Choroid plexus epithelial cell (primary cell): Measurements from ENCODE around the gene KHDC3L.

ENCODE experiments used
- DNase-seq: peaks from one replicate; pipeline ENCODE4 v3.0.0-alpha.2; 2010; ENCODE audit warnings: low read depth
- H3K4me3 ChIP-seq: 2 replicates; pipeline ENCODE4 v1.5.1; 2011; ENCODE audit warnings: low read depth, mild to moderate bottlenecking, control low read depth, low read length, moderate library complexity
- TF ChIP-seq, protein P1 (sequence below): conservative IDR thresholded peaks from 2 replicates; pipeline ENCODE4 v1.5.1; 2011; ENCODE audit warnings: low read depth, mild to moderate bottlenecking, control low read depth, inconsistent platforms, low read length, moderate library complexity

The KHDC3L gene

DNA sequence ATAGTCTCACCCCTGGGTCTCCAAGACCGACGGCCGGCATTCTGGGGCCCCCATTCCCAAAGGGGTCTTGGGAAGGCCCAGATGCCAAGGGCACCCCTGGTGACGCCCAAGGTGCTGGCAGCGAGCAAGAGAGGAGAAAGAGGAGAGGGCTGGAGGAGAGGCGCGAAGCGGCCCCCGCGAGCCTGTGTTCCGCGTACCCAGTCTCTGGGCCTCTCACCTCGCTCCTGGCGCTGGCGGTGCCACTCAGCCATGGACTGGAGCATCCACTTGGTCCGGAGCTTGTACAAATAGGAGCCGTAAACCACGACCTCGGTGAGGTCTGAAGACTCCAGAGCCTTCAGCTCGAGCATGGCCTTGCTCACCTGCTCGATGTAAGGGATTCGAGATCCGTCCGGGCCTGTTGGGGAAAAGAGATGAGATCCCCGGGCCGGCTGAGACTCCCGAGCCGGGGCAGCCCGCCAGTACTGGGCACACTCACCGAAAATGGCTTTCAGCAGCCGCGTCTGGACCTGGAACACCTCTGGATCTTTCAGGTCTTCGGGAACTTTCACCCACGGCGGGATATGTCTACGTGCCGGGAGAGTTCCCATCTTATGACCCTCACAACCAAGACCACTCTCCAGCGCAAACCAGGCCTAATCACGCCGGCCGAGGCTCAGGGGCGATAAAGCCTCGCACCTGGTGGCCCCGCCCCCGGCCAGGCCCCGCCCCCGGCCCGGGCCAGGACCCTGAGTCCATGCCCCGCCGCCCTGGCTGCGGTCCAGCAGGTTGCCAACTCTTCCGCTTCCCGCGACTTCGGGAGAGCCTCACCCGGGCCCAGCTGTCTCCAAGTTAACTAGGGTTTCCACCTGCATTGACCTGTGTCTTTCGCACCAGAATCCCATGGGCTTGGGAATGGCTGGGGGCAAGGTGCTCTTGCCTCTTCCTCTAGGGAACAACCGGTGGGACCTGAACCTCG is 8.5 kb upstream of the KHDC3L start, which contains the start of gene DPPA5:
Gene DPPA5 (minus strand): TSS at position 641 of the 958 bp plus-strand sequence. CDS start 51 bp downstream, at position 590.
- DNase-seq = no peak
- TF ChIP-seq, protein P1, sequence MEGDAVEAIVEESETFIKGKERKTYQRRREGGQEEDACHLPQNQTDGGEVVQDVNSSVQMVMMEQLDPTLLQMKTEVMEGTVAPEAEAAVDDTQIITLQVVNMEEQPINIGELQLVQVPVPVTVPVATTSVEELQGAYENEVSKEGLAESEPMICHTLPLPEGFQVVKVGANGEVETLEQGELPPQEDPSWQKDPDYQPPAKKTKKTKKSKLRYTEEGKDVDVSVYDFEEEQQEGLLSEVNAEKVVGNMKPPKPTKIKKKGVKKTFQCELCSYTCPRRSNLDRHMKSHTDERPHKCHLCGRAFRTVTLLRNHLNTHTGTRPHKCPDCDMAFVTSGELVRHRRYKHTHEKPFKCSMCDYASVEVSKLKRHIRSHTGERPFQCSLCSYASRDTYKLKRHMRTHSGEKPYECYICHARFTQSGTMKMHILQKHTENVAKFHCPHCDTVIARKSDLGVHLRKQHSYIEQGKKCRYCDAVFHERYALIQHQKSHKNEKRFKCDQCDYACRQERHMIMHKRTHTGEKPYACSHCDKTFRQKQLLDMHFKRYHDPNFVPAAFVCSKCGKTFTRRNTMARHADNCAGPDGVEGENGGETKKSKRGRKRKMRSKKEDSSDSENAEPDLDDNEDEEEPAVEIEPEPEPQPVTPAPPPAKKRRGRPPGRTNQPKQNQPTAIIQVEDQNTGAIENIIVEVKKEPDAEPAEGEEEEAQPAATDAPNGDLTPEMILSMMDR = no peak
- H3K4me3 ChIP-seq = no peak within 1 kb of the TSS

DNA sequence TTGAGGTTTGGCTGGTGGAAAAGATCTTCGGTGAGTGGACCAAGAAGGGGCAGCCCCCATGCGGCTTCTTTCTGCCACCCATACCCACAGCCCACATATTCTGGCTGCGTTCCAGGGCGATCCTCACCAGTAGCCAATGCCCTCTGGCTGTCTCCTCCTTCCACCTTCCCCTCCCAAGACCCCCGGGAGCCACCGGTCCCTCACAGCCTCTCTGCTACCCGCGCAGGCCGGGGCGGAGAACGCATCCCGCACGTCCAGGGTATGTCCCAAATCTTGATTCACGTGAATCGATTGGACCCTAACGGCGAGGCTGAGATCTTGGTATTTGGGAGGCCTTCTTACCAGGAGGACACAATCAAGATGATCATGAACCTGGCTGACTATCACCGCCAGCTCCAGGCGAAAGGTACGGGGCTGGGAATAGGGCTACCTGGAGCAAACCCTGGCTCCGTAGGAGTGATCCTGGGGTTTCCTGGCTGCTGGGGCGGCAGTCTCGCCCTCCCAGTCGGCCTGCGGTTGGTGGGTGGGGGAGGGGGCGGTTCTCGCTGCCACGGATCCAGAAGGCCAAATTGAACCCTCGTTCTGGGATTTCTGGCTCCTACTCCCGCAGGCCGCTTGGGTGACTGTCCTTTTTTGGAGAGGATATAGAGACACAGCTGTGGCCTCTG is 545 bp downstream of the KHDC3L start:
- no peak overlapping the region for H3K4me3 ChIP-seq
- DNase-seq = no peak
- TF ChIP-seq, protein P1 = no peak

DNA sequence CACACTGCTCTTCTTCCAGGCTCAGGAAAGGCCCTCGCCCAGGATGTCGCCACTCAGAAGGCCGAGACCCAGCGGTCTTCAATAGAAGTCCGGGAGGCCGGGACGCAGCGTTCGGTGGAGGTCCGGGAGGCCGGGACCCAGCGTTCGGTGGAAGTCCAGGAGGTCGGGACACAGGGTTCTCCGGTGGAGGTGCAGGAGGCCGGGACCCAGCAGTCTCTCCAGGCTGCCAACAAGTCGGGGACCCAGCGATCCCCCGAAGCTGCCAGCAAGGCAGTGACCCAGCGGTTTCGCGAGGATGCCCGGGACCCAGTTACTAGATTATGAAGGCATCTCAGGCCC is 1.0 kb downstream of the KHDC3L start:
- DNase-seq = no peak
- no peak overlapping the region for H3K4me3 ChIP-seq
- TF ChIP-seq, protein P1 = no peak

DNA sequence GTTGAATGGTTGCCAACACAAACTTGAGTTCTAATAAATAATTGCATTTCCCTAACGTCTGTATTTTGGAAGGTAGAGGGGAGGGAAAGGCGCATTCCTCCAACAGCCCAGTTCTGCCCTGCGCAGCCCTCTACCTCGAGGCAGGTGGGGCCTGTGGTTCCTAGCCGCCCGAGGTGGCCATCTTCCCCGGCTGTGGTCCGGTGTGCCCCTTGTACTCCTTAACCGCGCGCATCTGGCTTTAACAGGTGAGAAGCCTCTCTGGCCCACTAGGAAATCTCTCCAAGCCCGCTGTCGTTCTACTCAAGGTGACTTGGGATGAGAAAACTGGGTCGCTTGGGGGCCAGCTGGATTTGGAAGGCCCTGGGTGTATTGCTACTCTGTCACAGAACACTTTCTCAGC is 1.7 kb downstream of the KHDC3L start:
- H3K4me3 ChIP-seq = no peak overlapping the region
- TF ChIP-seq, protein P1 = no peak
- no peak for DNase-seq

DNA sequence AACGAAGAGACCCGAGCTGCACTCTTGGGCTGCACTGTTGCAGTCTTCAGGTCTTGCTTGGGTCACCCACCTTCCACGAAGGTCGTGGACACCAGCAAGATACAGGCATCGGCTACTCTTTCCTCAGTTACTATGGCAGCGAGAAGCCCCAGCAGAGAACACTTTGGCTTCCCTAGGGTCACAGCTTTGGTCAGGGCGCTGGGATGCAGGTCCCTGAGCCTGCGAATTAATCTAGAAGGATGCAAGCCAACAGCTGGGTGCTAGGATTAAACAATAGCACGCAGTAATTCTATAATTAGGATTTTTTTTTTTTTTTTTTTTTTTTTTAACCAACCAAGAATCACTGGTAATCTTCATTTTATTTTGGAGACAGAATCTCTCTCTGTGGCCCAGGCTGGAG is 2.1 kb downstream of the KHDC3L start:
- TF ChIP-seq, protein P1 = no peak
- no peak for DNase-seq

DNA sequence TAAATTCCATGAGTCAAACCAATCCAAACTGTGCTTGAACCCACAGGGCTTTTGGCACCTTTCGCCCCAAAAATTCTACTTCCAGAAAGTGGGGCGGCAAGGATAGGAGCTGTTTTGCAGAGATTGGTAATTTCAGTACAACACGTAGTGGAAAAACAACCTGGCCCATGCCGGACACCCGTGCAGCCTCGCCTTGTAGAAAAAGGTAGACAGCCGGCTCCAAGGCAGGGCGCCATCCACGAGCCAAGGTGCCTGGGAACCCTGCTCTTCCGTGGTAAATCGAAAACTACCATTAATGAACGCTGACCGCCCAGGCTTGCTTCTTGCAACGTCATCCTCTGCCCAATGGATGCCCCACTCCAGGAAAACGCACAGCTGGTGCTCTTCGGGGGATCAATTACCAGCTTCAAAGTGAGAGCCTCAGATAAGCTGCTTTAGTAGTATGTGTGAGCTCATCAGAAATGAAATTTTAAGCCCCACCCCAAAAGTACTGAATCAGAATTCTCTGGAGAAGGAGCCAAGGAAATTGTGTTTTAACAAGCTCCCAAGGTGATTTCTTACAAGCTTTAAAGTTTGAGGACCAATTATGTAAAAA is 5.4 kb downstream of the KHDC3L start:
- DNase-seq = no peak
- TF ChIP-seq, protein P1 = no peak
- no peak overlapping the region for H3K4me3 ChIP-seq

More for the DNA sequence above, 2.1 kb downstream of the KHDC3L start:
- no peak overlapping the region for H3K4me3 ChIP-seq
